SU-DHL-6 (cell line): ENCODE data around the gene CD1C.

ENCODE experiments used
- H2AFZ ChIP-seq: fragments of 200-600 bp; sonication (generic); 2 replicates; pipeline ENCODE4 v1.6.1; 2014; ENCODE audit warnings: low read depth, mild to moderate bottlenecking, moderate library complexity, mixed read lengths, antibody characterized with exemption, low read length; ENCODE audit not compliant: severe bottlenecking
- H3F3A ChIP-seq: fragments of 200-600 bp; shearing (Covaris generic); 2 replicates; pipeline ENCODE4 v1.6.0; 2016; ENCODE audit warnings: antibody characterized with exemption, mild to moderate bottlenecking; ENCODE audit not compliant: insufficient read depth
- H3K27ac ChIP-seq: fragments of 200-600 bp; sonication (generic); 2 replicates; pipeline ENCODE4 v1.5.1; 2016; ENCODE audit warnings: low read depth, mild to moderate bottlenecking, low read length, moderate library complexity, mixed read lengths
- H3K27me3 ChIP-seq: fragments of 200-600 bp; sonication (generic), shearing (Covaris generic); 2 replicates; pipeline ENCODE4 v1.6.0; 2014; ENCODE audit warnings: mild to moderate bottlenecking, low read length
- H3K36me3 ChIP-seq: fragments of 200-600 bp; sonication (generic); 2 replicates; pipeline ENCODE4 v1.6.1; 2014; ENCODE audit warnings: mild to moderate bottlenecking, low read length, mixed read lengths
- H3K4me2 ChIP-seq: fragments of 300-600, 200-600 bp; shearing (Covaris generic), sonication (generic); 2 replicates; pipeline ENCODE4 v1.6.0; 2014; ENCODE audit warnings: low read length, low read depth, mild to moderate bottlenecking; ENCODE audit not compliant: poor library complexity, severe bottlenecking
- H3K4me3 ChIP-seq: fragments of 200-600 bp; sonication (generic); 2 replicates; pipeline ENCODE4 v1.5.1; 2014; ENCODE audit warnings: antibody characterized with exemption, low read length, mild to moderate bottlenecking, mixed read lengths; ENCODE audit not compliant: insufficient read depth, poor library complexity, severe bottlenecking
- H3K79me2 ChIP-seq: fragments of 200-600 bp; sonication (generic); 2 replicates; pipeline ENCODE4 v1.6.1; 2014; ENCODE audit warnings: mild to moderate bottlenecking, low read length, moderate library complexity; ENCODE audit not compliant: insufficient read depth
- H3K9ac ChIP-seq: fragments of 200-600 bp; sonication (generic); 2 replicates; pipeline ENCODE4 v1.7.0; 2014; ENCODE audit warnings: mild to moderate bottlenecking, low read length
- H3K9me2 ChIP-seq: fragments of 200-600 bp; sonication (generic); replicated peaks from 2 replicates; pipeline ENCODE4 v1.6.1; 2014; ENCODE audit warnings: low read length; ENCODE audit not compliant: insufficient read depth
- H3K9me3 ChIP-seq: fragments of 200-600 bp; sonication (generic); 2 replicates; pipeline ENCODE4 v1.6.1; 2014; ENCODE audit warnings: low read length, mixed read lengths; ENCODE audit not compliant: insufficient read depth
- H4K20me1 ChIP-seq: fragments of 200-600 bp; sonication (generic); 2 replicates; pipeline ENCODE4 v1.6.1; 2014; ENCODE audit warnings: low read depth, mild to moderate bottlenecking, antibody characterized with exemption, low read length, moderate library complexity, mixed read lengths
- CTCF ChIP-seq: fragments of 200-600 bp; sonication (generic); IDR thresholded peaks from one replicate; pipeline ENCODE4 v1.5.1; 2017; ENCODE audit warnings: antibody characterized with exemption, mild to moderate bottlenecking, low read length, moderate library complexity; ENCODE audit not compliant: insufficient read depth, poor library complexity, severe bottlenecking
- EZH2phosphoT487 ChIP-seq: fragments of 200-600 bp; sonication (generic), shearing (Covaris generic); conservative IDR thresholded peaks from 2 replicates; pipeline ENCODE4 v1.6.1; 2018; ENCODE audit warnings: mild to moderate bottlenecking, antibody characterized with exemption, low read length, moderate library complexity, mixed read lengths

CD1C gene

GRCh38 chr1:158289811-158290210 lies at the start of gene CD1C:
Gene CD1C (plus strand): TSS chr1:158289923. CDS start chr1:158290065, 142 bp downstream.
- H3K9me3 ChIP-seq, result no peaks in the 10 kb centered on the region
- H3K9me2 ChIP-seq, result no peaks in the 10 kb centered on the region
- no peaks in the 10 kb centered on the region for H4K20me1 ChIP-seq
- H2AFZ ChIP-seq, result no peak within 1 kb of the TSS
- H3F3A ChIP-seq, result peaks cover 9% of the 10 kb centered on the region; the same call in 1 of the 2 replicates
- H3K79me2 ChIP-seq, result no peaks in the 10 kb centered on the region
- H3K27me3 ChIP-seq, result no peaks in the 10 kb centered on the region
- no peaks in the 10 kb centered on the region for H3K36me3 ChIP-seq
- no peak within 1 kb of the TSS for H3K9ac ChIP-seq
- H3K4me2 ChIP-seq, result no peak within 1 kb of the TSS
- no peak within 1 kb of the TSS for H3K27ac ChIP-seq
- H3K4me3 ChIP-seq, result no peak within 1 kb of the TSS
- no peak for TF ChIP-seq EZH2phosphoT487
- TF ChIP-seq CTCF, result no peak

GRCh38 chr1:158246650-158247049 lies 43.1 kb upstream of the CD1C start:
- no peaks in the 10 kb centered on the region for H3K27me3 ChIP-seq

GRCh38 chr1:158248118-158248517 lies 41.6 kb upstream of the CD1C start:
- Histone ChIP-seq H3K27me3 (no peaks in the 10 kb centered on the region), H3K9me3 (no peaks in the 10 kb centered on the region), H3K79me2 (no peaks in the 10 kb centered on the region), H3K27ac (no peak overlapping the region), H3K4me2 (peak overlapping the region; percentile 33), H3F3A (no peaks in the 10 kb centered on the region), H3K4me3 (no peak overlapping the region), H4K20me1 (no peaks in the 10 kb centered on the region), H3K9ac (no peak overlapping the region), H3K9me2 (no peaks in the 10 kb centered on the region), H3K36me3 (no peaks in the 10 kb centered on the region), H2AFZ (no peak overlapping the region)
- TF ChIP-seq CTCF, result no peak
- TF ChIP-seq EZH2phosphoT487, result no peak

More at GRCh38 chr1:158246650-158247049, 43.1 kb upstream of the CD1C start:
- Histone ChIP-seq H3K9me2 (no peaks in the 10 kb centered on the region), H3K9me3 (no peaks in the 10 kb centered on the region), H3K9ac (no peak overlapping the region), H4K20me1 (no peaks in the 10 kb centered on the region), H3F3A (no peaks in the 10 kb centered on the region), H3K79me2 (no peaks in the 10 kb centered on the region), H3K36me3 (no peaks in the 10 kb centered on the region), H3K27ac (no peak overlapping the region), H3K4me2 (no peak overlapping the region), H3K4me3 (no peak overlapping the region), H2AFZ (no peak overlapping the region)
- TF ChIP-seq CTCF (no peak), EZH2phosphoT487 (no peak)
